ENCODE measurements around the gene NEK4.

DNA sequence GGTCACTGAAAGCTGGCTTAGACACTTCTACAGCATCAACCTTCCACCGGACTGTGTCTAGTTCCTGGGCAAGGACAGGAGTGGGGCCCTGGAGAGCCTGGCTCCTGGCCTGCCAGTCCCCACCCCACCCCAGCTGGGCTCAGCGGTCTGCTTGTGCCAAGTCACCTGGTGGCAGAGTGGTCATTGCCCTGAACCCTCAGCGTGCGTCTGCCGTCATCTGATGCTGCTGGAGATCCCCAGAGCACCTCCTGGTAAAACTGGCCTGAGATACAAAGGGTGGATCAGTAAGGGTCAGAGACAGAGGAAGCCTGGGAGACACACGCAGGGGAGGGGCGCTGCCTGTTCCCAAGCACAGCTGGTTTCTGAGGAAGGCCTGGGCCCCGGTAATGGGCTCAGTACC, 43.1 kb upstream of the NEK4 start:
- TF ChIP-seq, protein P1, sequence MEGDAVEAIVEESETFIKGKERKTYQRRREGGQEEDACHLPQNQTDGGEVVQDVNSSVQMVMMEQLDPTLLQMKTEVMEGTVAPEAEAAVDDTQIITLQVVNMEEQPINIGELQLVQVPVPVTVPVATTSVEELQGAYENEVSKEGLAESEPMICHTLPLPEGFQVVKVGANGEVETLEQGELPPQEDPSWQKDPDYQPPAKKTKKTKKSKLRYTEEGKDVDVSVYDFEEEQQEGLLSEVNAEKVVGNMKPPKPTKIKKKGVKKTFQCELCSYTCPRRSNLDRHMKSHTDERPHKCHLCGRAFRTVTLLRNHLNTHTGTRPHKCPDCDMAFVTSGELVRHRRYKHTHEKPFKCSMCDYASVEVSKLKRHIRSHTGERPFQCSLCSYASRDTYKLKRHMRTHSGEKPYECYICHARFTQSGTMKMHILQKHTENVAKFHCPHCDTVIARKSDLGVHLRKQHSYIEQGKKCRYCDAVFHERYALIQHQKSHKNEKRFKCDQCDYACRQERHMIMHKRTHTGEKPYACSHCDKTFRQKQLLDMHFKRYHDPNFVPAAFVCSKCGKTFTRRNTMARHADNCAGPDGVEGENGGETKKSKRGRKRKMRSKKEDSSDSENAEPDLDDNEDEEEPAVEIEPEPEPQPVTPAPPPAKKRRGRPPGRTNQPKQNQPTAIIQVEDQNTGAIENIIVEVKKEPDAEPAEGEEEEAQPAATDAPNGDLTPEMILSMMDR (IDR thresholded peaks at IDR 0.05; ENCODE audit: low read depth, low read length) = no peak
- TF ChIP-seq EZH2phosphoT487 (IDR thresholded peaks at IDR 0.05; ENCODE audit: low read depth) = no peak
